AG04450 (cell line): ENCODE data around the gene ARG1. TPM values are rescaled to one million over a fixed set of nuclear protein-coding genes. Genes with fewer than 3 reads are reported as not detected.

Experiments
- CTCF ChIA-PET: fragments of 300-600, 350-600 bp; formaldehyde crosslinking; extraction: SDS; loops from one replicate; lab custom pipeline; 2022; ENCODE audit warnings: antibody characterized with exemption, inconsistent platforms; lab: Charles Lee
- POLR2A ChIA-PET: fragments of 350-600 bp; formaldehyde crosslinking; extraction: SDS; loops from one replicate; lab custom pipeline; 2021; ENCODE audit warnings: antibody characterized with exemption, inconsistent platforms; lab: Yijun Ruan, JAX
- DNase-seq: peaks from one replicate; pipeline ENCODE4 v3.0.0-alpha.2; 2011; ENCODE audit warnings: low read depth, low spot score
- H3K27ac ChIP-seq: one replicate; pipeline ENCODE4 v1.5.1; 2012; ENCODE audit warnings: low read depth, low read length, control low read depth
- H3K27me3 ChIP-seq: one replicate; pipeline ENCODE4 v1.6.0; 2012; ENCODE audit warnings: low read length; ENCODE audit not compliant: control insufficient read depth, insufficient read depth
- H3K4me3 ChIP-seq: 2 replicates; pipeline ENCODE4 v1.5.1; 2011; ENCODE audit warnings: mild to moderate bottlenecking, low read depth, low read length, control low read depth
- H3K9me3 ChIP-seq: 2 replicates; pipeline ENCODE4 v1.5.1; 2012; ENCODE audit warnings: low read length; ENCODE audit not compliant: control insufficient read depth, insufficient read depth
- polyA plus RNA-seq: library from polyadenylated mRNA; depleted of rRNA; stranded (reverse); fragments of >200 nt; gene quantifications from 2 replicates; pipeline ENCODE4 v1.2.3, GENCODE V29; 2011
- TF ChIP-seq, protein P1 (sequence below): IDR thresholded peaks from 2 replicates; pipeline ENCODE4 v1.5.1; 2011; ENCODE audit warnings: low read depth, low read length, control low read depth, inconsistent platforms

Gene ARG1
- polyA plus RNA-seq, 1 experiment, result not detected

DNA sequence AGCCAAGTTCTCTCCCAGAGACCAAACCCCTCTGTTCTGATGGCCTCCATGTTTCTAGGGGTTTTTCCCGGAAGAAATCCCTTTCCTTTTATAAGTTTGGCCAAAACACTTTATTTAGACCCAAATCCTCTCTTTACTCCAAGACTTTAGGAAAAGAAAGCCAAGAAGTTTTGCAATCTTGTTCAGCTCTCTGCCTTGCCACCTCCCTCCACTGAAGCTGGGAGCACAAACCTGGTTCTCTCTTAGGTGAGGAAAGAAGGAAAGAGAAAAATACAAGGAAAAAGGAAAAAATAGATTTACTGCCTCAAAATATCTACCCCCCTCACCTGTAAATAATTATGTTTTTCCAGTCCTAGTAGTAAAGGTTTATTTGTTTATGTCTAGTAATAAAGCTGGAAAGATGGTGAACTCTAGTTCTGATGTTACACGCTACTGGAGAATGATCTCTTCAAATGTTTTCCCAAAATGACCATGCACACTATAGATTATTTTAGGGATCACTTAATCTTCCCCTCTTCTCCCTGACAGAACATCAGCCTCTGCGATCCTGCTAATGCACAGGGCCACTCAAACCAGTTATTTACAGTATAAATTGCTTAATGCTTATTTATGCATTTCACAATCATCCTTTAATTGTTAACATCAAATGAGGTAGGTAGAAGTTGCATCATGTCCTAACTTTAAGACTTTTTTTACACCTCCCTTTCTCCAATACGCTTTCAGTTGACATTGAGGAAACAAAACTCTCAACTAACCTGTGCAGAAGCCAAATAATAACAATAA, 10.9 kb upstream of the ARG1 start:
- ChIA-PET CTCF (no interaction called here), POLR2A (no interaction called here)
- no peak overlapping the region for H3K4me3 ChIP-seq
- DNase-seq, result no peak
- TF ChIP-seq, protein P1, sequence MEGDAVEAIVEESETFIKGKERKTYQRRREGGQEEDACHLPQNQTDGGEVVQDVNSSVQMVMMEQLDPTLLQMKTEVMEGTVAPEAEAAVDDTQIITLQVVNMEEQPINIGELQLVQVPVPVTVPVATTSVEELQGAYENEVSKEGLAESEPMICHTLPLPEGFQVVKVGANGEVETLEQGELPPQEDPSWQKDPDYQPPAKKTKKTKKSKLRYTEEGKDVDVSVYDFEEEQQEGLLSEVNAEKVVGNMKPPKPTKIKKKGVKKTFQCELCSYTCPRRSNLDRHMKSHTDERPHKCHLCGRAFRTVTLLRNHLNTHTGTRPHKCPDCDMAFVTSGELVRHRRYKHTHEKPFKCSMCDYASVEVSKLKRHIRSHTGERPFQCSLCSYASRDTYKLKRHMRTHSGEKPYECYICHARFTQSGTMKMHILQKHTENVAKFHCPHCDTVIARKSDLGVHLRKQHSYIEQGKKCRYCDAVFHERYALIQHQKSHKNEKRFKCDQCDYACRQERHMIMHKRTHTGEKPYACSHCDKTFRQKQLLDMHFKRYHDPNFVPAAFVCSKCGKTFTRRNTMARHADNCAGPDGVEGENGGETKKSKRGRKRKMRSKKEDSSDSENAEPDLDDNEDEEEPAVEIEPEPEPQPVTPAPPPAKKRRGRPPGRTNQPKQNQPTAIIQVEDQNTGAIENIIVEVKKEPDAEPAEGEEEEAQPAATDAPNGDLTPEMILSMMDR, result no peak
- no peak overlapping the region for H3K27ac ChIP-seq
- no peaks in the 10 kb centered on the region for H3K27me3 ChIP-seq
- no peaks in the 10 kb centered on the region for H3K9me3 ChIP-seq

DNA sequence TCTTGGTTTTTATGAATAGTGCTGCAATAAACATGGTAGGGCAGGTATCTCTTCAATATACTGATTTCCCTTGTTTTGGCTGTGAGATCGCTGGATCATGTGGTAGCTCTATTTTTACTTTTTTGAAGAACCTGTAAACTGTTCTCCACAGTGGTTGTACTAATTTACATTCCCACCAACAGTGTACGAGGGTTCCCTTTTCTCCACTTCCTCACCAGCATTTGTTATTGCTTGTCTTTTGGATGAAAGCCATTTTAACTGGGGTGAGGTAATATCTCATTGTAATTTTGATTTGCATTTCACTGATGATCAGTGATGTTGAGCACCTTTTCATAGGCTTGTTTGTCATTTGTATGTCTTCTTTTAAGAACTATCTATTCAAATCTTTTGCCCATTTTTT, 8.0 kb upstream of the ARG1 start:
- Histone ChIP-seq H3K27ac (no peak overlapping the region), H3K4me3 (no peak overlapping the region), H3K9me3 (no peaks in the 10 kb centered on the region), H3K27me3 (no peaks in the 10 kb centered on the region)
- ChIA-PET CTCF (interaction anchor here (1.5 kb wide), 1 partner anchor 63 kb away, joined by 4 read pairs; the partner anchor contains the start of gene MED23), POLR2A (interaction anchor here (0.7 kb wide), 1 partner anchor 675 kb away, joined by 3 read pairs; no protein-coding TSS in a partner anchor)
- TF ChIP-seq, protein P1, result no peak
- DNase-seq, result no peak

DNA sequence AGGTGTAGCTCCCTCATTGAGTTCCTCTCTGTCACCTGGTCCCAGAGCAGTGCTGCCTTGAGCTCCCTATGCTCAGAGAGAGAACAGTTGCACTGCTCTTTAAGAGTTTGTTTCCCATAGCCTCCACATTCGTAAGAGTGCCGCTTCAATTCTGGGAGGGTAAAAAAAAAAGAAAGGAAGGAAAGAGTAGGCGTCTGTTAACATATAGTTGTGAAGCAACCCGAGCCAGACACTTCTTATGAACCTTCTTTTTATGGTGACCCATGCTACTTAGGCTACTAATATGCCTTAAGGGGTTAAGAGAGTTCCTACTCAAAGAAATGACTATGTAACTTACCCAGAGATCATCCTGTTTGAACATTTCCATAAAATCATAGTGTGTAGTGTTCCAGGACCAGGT, 4.3 kb upstream of the ARG1 start:
- POLR2A ChIA-PET, result no interaction called here
- DNase-seq, result no peak

DNA sequence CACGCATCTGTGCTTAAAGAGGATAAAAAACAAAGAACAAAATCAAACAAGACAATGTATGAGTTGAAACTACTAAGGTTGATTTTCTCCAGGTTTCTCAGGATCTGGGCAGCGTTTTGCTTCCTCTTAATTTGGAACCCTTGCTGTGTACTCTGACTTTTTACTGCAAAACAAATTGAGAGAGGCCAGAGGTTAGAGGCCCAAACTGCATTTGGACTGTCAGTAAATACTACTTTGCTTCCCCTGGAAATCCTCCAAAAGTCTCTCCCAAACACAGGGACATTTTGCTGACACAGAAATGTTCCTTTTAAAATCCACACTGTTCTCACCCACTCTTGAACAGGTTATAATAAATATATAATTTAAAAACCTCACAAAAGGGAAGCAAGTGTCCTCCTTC, 1.1 kb downstream of the ARG1 start:
- POLR2A ChIA-PET, result no interaction called here

More for the DNA sequence above, 4.3 kb upstream of the ARG1 start:
- Histone ChIP-seq H3K27me3 (no peaks in the 10 kb centered on the region), H3K27ac (no peak overlapping the region), H3K4me3 (no peak overlapping the region), H3K9me3 (no peaks in the 10 kb centered on the region)
- TF ChIP-seq, protein P1, result no peak
- CTCF ChIA-PET, result no interaction called here

DNA sequence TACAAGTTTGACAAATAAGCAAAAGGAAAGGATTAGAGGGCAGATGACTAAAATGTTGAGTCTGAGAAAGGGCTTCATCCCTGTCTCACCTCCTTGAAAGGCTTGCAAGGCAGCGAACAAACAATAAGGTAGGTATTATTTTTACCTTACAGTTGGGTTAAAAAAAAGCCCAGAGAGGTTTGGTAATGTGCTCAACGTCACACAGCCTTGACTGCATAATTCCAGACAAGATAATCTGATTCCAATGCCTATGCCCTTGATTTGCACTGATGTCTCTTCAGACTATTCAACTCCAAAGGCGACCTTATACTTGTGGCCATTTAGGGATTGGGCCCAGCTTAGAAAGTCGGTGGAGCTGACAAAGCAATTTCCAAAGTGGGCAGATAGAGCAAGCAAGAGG, 1.7 kb downstream of the ARG1 start:
- TF ChIP-seq, protein P1, result no peak
- H3K27ac ChIP-seq, result no peak overlapping the region
- ChIA-PET CTCF (no interaction called here), POLR2A (no interaction called here)
- DNase-seq, result no peak
- no peaks in the 10 kb centered on the region for H3K27me3 ChIP-seq
- no peaks in the 10 kb centered on the region for H3K9me3 ChIP-seq
- no peak overlapping the region for H3K4me3 ChIP-seq

More for the DNA sequence above, 1.1 kb downstream of the ARG1 start:
- TF ChIP-seq, protein P1, result no peak
- Histone ChIP-seq H3K27ac (no peak overlapping the region), H3K9me3 (no peaks in the 10 kb centered on the region), H3K27me3 (no peaks in the 10 kb centered on the region), H3K4me3 (no peak overlapping the region)
- no peak for DNase-seq
- CTCF ChIA-PET, result no interaction called here
